ENCODE results near the gene ARMH2.
"Not testable (repeated sequence)": the region's sequence is repeated elsewhere in the genome, so short reads cannot be mapped to it uniquely, and the experiment has no call there.

ARMH2 gene

DNA sequence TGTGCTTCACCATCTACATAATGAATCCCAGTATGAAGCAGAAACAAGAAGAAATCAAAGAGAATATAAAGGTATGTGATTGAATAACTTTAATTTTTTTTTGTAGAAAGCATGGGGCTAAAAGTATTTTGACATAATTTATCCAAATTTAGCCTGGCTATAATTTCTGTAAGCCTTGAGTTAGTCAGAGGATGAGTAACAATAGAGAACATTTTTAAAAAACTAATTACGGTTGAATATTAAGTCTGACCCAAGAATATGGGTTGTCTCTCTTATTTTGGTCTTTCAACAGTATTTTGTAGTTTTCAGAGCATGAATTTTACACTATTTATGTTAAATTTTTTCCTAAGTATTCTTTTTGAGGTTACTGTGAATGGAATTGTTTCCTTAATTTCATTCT lies 21.5 kb downstream of the ARMH2 start:
- Histone ChIP-seq H3K9me3 (ENCODE audit: insufficient read depth, low read depth, low read length) (no peaks in the 10 kb centered on the region), H3K4me3 (ENCODE audit: low read length) (peak overlapping the region; percentile 93), H3K4me1 (ENCODE audit: insufficient read depth, low read length) (peaks cover 8% of the 10 kb centered on the region; the same call in 1 of the 2 replicates), H3K9ac (ENCODE audit: low read depth, low read length) (peak overlapping the region; percentile 44; the same call in 1 of the 2 replicates), H3K27me3 (ENCODE audit: insufficient read depth, low read length) (no peaks in the 10 kb centered on the region), H3K36me3 (ENCODE audit: insufficient read depth, low read depth, low read length) (peaks cover 55% of the 10 kb centered on the region), H3K27ac (ENCODE audit: low read length) (no peak overlapping the region)

DNA sequence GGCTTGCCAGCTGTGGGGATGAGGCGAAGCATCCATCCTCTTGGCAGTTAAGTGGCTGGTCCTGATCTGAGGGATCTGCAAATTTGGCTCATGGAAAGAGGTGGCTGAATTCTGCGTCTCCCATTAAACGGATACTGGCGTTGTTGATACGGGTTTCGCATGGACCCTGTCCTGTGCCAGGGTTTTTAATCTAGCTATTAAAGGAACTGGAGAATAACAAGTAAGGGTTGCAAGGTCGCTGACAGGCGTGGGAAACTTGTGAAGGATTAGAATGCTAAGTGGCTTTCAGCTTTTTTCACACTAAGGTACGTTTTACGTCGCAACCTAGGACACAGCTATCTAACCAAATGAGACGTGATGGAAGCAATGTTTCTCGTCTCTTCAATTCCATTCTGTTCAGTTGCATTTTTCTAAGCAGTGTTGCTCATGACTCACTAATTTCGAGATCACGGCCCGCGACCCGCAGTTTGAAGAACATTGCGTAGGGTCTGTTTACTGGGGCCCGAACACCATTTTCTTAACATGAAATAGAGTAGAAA lies 23.1 kb downstream of the ARMH2 start:
- peaks cover 40% of the 10 kb centered on the region for H3K36me3 ChIP-seq (ENCODE audit: insufficient read depth, low read depth, low read length)
- H3K4me3 ChIP-seq (ENCODE audit: low read length) = peak overlapping the region; percentile 93
- H3K4me1 ChIP-seq (ENCODE audit: insufficient read depth, low read length) = peaks cover 8% of the 10 kb centered on the region; the same call in 1 of the 2 replicates
- peak overlapping the region; percentile 100 for H3K9ac ChIP-seq (ENCODE audit: low read depth, low read length)
- H3K27ac ChIP-seq (ENCODE audit: low read length) = peak overlapping the region; percentile 40
- H3K27me3 ChIP-seq (ENCODE audit: insufficient read depth, low read length) = no peaks in the 10 kb centered on the region
- H3K9me3 ChIP-seq (ENCODE audit: insufficient read depth, low read depth, low read length) = no peaks in the 10 kb centered on the region

DNA sequence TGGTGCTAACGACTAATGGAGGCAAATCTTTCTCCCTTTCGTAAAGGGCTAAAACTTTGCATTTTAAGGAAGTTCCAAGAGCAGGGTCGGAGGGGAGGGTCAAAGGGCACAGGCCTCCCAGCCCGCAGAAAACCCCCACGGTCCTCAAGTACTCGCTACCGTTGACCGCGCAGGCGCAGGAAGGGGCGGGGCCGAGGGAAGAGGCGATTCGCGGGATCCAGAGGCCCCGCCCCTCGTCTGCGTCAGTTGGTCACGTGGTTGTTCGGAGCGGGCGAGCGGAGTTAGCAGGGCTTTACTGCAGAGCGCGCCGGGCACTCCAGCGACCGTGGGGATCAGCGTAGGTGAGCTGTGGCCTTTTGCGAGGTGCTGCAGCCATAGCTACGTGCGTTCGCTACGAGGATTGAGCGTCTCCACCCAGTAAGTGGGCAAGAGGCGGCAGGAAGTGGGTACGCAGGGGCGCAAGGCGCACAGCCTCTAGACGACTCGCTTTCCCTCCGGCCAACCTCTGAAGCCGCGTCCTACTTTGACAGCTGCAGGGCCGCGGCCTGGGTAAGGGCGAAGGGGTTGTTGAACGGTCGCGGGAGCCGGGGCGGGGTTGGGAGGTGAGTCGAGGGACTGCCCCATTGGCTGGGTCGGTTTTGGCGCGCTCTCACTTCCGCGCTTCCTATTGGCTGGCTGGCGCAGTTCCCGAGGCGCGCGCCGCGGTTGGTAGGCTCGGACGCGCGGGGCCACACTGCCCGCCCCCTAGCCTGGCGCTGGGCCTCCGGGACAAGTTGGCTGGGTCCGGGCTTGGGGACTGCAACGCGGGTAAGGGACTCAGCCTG lies 23.8 kb downstream of the ARMH2 start, which contains the start of gene GMNN:
TSS of gene GMNN (plus strand) at position 242 of the 824 bp plus-strand sequence. CDS start 2,310 bp downstream, outside the sequence.
- no peaks in the 10 kb centered on the region for H3K9me3 ChIP-seq (ENCODE audit: insufficient read depth, low read depth, low read length)
- H3K27me3 ChIP-seq (ENCODE audit: insufficient read depth, low read length) = no peaks in the 10 kb centered on the region
- H3K4me3 ChIP-seq (ENCODE audit: low read length) = peak within 1 kb of the TSS; percentile 93
- peaks cover 8% of the 10 kb centered on the region; the same call in 1 of the 2 replicates for H3K4me1 ChIP-seq (ENCODE audit: insufficient read depth, low read length)
- peaks cover 33% of the 10 kb centered on the region for H3K36me3 ChIP-seq (ENCODE audit: insufficient read depth, low read depth, low read length)
- H3K27ac ChIP-seq (ENCODE audit: low read length) = peak within 1 kb of the TSS; percentile 97
- H3K9ac ChIP-seq (ENCODE audit: low read depth, low read length) = peak within 1 kb of the TSS; percentile 100

DNA sequence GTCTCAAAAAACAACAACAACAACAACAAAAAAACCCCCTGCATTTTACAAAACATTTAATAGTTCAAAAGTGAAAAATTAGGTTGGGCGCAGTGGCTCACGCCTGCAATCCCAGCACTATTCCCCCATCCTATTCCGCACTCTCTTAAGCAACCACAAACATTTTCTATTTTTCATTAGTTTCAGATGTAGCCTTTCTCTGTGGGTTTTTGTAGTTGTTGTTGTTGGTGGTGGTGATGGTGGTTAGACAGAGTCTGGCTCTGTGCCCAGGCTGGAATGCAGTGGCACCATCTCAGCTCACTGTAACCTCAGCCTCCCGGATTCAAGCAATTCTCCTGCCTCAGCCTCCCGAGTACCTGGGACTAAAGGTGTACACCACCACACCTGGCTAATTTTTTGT lies 30.4 kb downstream of the ARMH2 start:
- H3K4me3 ChIP-seq (ENCODE audit: low read length) = no peak overlapping the region
- H3K36me3 ChIP-seq (ENCODE audit: insufficient read depth, low read depth, low read length) = no peaks in the 10 kb centered on the region
- H3K4me1 ChIP-seq (ENCODE audit: insufficient read depth, low read length) = no peaks in the 10 kb centered on the region
- no peak overlapping the region for H3K9ac ChIP-seq (ENCODE audit: low read depth, low read length)
- no peak overlapping the region for H3K27ac ChIP-seq (ENCODE audit: low read length)
- H3K27me3 ChIP-seq (ENCODE audit: insufficient read depth, low read length) = no peaks in the 10 kb centered on the region
- no peaks in the 10 kb centered on the region for H3K9me3 ChIP-seq (ENCODE audit: insufficient read depth, low read depth, low read length)

DNA sequence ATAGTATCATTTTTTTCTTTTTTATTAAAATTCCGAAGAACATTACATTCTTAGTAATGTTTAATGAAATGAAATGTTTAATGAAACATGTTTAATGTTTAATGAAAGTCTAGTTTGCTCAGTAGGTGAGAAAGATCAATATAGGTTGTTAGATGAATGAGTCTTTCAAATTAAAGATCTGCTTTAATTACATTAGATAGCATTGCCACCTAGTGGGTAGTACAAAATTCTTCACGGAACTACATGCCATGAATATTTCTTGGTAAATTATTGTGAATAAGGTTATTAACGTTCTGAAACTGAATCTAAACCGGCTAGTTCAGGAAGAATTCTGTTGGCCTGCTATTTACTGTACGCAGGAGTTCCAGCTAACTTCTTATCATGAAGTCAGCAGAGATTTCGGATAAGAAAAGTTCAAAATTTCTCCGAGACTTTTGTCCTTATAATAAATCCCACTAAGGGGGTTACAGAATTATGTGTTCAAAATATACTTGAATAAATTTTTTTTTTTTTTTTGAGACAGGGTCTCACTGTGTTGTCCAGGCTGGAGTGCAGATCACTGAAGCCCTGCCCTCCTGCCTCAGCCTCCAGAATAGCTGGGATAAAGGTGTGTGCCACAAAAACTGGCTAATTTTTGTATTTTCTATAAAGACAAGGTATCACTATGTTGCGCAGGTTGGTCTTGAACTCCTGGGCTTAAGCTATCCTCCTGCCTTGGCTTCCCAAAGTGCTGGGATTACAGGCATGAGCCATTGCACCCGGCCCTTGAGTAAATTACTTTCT lies 31.8 kb downstream of the ARMH2 start:
- H3K4me1 ChIP-seq (ENCODE audit: insufficient read depth, low read length) = no peaks in the 10 kb centered on the region
- no peaks in the 10 kb centered on the region for H3K36me3 ChIP-seq (ENCODE audit: insufficient read depth, low read depth, low read length)
- no peak overlapping the region for H3K9ac ChIP-seq (ENCODE audit: low read depth, low read length)

DNA sequence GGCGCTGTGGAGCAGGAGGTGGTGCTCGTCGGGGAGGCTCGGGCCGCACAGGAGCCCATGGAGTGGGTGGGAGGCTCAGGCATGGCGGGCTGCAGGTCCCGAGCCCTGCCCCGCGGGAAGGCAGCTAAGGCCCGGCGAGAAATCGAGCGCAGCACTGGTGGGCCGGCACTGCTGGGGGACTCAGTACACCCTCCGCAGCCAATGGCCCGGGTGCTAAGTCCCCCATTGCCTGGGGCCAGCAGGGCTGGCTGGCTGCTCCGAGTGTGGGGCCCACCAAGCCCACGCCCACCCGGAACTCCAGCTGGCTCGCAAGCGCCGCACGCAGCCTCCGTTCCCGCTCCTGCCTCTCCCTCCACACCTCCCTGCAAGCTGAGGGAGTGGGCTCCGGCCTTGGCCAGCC lies 32.7 kb downstream of the ARMH2 start:
- H3K36me3 ChIP-seq (ENCODE audit: insufficient read depth, low read depth, low read length); H3K9ac ChIP-seq (ENCODE audit: low read depth, low read length); H3K4me1 ChIP-seq (ENCODE audit: insufficient read depth, low read length); H3K27me3 ChIP-seq (ENCODE audit: insufficient read depth, low read length); H3K9me3 ChIP-seq (ENCODE audit: insufficient read depth, low read depth, low read length); H3K4me3 ChIP-seq (ENCODE audit: low read length); H3K27ac ChIP-seq (ENCODE audit: low read length): not testable (repeated sequence)

More for the DNA sequence above, 31.8 kb downstream of the ARMH2 start:
- no peaks in the 10 kb centered on the region for H3K27me3 ChIP-seq (ENCODE audit: insufficient read depth, low read length)
- no peak overlapping the region for H3K27ac ChIP-seq (ENCODE audit: low read length)
- H3K4me3 ChIP-seq (ENCODE audit: low read length) = no peak overlapping the region
- no peaks in the 10 kb centered on the region for H3K9me3 ChIP-seq (ENCODE audit: insufficient read depth, low read depth, low read length)

DNA sequence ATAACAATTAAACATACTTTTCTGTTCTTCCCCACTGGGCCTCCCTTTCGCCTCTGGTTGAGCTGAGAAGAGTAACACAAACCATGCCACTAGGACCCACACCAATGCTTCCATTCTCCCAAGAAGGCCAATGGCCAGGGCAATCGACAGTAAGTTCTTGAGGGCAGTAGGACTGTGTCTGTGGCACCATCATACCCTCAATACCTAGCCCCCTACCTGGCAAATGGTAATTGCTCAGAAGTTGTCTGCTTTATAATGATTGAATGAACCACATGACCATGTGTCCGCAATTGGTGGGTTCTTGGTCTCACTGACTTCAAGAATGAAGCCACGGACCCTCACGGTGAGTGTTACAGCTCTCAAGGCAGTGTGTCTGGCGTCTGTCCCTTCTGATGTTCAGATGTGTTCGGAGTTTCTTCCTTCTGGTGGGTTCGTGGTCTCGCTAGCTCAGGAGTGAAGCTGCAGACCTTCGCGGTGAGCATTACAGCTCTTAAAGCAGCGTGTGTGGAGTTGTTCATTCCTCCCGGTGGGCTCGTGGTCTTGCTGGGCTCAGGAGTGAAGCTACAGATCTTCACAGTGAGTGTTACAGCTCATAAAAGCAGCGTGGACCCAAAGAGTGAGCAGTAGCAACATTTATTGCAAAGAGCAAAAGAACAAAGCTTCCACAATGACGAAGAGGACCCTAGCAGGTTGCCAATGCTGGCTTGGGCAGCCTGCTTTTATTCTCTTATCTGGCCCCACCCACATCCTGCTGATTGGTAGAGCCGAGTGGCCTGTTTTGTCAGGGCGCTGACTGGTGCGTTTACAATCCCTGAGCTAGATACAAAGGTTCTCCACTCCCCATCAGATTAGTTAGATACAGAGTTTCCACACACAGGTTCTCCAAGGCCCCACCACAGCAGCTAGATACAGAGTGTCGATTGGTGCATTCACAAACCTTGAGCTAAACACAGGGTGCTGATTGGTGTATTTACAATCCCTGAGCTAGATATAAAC lies 33.6 kb downstream of the ARMH2 start:
- H3K9me3 ChIP-seq (ENCODE audit: insufficient read depth, low read depth, low read length); H3K27me3 ChIP-seq (ENCODE audit: insufficient read depth, low read length); H3K27ac ChIP-seq (ENCODE audit: low read length); H3K9ac ChIP-seq (ENCODE audit: low read depth, low read length); H3K36me3 ChIP-seq (ENCODE audit: insufficient read depth, low read depth, low read length); H3K4me3 ChIP-seq (ENCODE audit: low read length); H3K4me1 ChIP-seq (ENCODE audit: insufficient read depth, low read length): not testable (repeated sequence)

DNA sequence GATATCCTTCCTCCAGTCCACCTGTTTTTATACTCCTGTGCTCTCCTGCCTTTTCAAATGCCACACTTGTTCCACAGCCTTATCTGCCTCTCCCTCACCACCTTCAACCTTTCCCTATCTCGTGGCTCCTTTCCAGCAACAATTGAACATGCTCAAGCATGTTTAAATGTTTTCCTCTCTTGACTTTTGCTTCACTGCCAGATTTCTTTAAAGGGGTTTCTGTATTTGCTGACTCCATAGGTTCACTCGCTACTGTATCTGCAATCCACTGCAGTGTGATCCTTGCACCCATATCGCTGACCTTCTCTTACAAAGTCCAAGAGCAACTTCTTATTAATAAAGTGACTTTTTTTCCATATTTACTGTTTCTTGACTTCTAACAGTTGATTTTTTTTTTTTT lies 35.1 kb downstream of the ARMH2 start:
- Histone ChIP-seq H3K9ac (ENCODE audit: low read depth, low read length) (no peak overlapping the region), H3K27me3 (ENCODE audit: insufficient read depth, low read length) (no peaks in the 10 kb centered on the region), H3K27ac (ENCODE audit: low read length) (no peak overlapping the region), H3K4me1 (ENCODE audit: insufficient read depth, low read length) (no peaks in the 10 kb centered on the region), H3K9me3 (ENCODE audit: insufficient read depth, low read depth, low read length) (no peaks in the 10 kb centered on the region), H3K4me3 (ENCODE audit: low read length) (no peak overlapping the region), H3K36me3 (ENCODE audit: insufficient read depth, low read depth, low read length) (no peaks in the 10 kb centered on the region)

DNA sequence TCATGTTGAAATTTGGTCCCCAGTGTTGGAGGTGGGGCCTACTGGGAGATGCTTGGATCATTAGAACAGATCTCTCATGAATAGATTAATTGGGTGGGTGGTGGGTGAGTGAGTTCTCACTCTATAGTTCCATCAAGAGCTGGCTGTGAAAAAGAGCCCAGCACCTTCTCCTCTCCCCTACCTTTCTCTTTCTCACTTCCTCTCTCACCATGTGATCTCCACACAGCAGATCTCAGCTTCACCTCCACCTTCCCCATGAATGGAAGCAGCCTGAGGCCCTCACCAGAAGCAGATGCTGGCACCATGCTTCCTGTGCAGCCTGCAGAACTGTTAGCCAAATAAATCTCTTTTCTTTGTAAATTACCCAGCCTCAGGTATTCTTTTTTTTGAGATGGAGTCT lies 36.9 kb downstream of the ARMH2 start:
- Histone ChIP-seq H3K27me3 (ENCODE audit: insufficient read depth, low read length) (no peaks in the 10 kb centered on the region), H3K4me1 (ENCODE audit: insufficient read depth, low read length) (no peaks in the 10 kb centered on the region), H3K4me3 (ENCODE audit: low read length) (no peak overlapping the region)

DNA sequence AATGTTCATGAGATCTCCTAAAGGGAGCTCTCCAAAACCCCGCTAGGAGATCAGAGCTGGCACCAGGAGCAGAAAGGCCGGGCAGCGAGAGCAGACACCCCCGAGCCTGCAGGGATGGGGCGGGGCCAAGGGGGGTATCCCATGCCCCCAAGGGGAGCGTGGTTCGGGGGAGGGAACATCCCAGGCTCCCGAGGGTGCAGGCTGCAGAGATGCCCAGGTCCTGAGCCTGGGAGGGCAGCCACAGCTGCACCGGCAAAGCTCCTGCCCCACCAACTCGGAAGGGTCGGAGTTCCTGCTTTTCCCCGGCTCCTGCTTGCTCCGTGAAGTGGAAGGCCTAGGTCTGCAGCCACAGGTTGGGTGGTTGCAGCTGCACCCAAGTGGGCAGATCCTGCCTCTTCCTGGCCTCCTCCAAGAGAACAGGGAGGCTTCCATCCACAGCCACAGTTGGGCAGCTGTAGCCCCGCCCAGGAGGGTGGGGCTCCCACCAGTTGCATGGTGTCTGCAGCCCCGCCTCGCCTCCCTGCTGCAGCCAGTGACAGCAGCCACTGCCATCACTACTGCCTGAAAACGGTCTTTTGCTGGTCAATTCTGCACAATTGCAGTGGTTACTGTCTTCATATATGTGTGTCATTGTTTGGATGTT lies 37.4 kb downstream of the ARMH2 start:
- H3K36me3 ChIP-seq (ENCODE audit: insufficient read depth, low read depth, low read length) = no peaks in the 10 kb centered on the region

More for the DNA sequence above, 36.9 kb downstream of the ARMH2 start:
- Histone ChIP-seq H3K27ac (ENCODE audit: low read length) (no peak overlapping the region), H3K36me3 (ENCODE audit: insufficient read depth, low read depth, low read length) (no peaks in the 10 kb centered on the region), H3K9ac (ENCODE audit: low read depth, low read length) (no peak overlapping the region), H3K9me3 (ENCODE audit: insufficient read depth, low read depth, low read length) (no peaks in the 10 kb centered on the region)

More for the DNA sequence above, 37.4 kb downstream of the ARMH2 start:
- Histone ChIP-seq H3K27ac (ENCODE audit: low read length) (no peak overlapping the region), H3K27me3 (ENCODE audit: insufficient read depth, low read length) (no peaks in the 10 kb centered on the region), H3K4me3 (ENCODE audit: low read length) (no peak overlapping the region), H3K9ac (ENCODE audit: low read depth, low read length) (no peak overlapping the region), H3K4me1 (ENCODE audit: insufficient read depth, low read length) (no peaks in the 10 kb centered on the region), H3K9me3 (ENCODE audit: insufficient read depth, low read depth, low read length) (no peaks in the 10 kb centered on the region)
